Calu3 (cell line): ENCODE measurements around the gene PCGF3. TPM values are rescaled to one million over a fixed set of nuclear protein-coding genes. Genes with fewer than 3 reads are reported as not detected.

Experiments used
- BruUV-seq: library from RNA; stranded (reverse); fragments of 400-500 nt; replicated peaks from 2 replicates; lab custom pipeline; 2021; lab: Mats Ljungman, UMichigan
- CTCF ChIA-PET: fragments of 300-600 bp; sonication (Branson Sonifier 250); formaldehyde crosslinking; loops from one replicate; lab custom pipeline; 2022; ENCODE audit warnings: antibody characterized with exemption; lab: Charles Lee
- DNase-seq: peaks from one replicate; pipeline ENCODE4 v3.0.0; 2022
- H3K27ac Mint-ChIP-seq: one replicate; pipeline ENCODE4 v1.8.0; 2022; ENCODE audit warnings: mixed read lengths; ENCODE audit not compliant: unreplicated experiment
- H3K27me3 Mint-ChIP-seq: one replicate; pipeline ENCODE4 v1.8.0; 2022; ENCODE audit warnings: mixed read lengths; ENCODE audit not compliant: unreplicated experiment
- H3K36me3 Mint-ChIP-seq: one replicate; pipeline ENCODE4 v1.8.0; 2022; ENCODE audit warnings: mild to moderate bottlenecking, moderate library complexity, mixed read lengths; ENCODE audit not compliant: insufficient read depth, unreplicated experiment
- H3K4me1 Mint-ChIP-seq: one replicate; pipeline ENCODE4 v1.8.0; 2022; ENCODE audit warnings: mild to moderate bottlenecking, low read depth, mixed read lengths; ENCODE audit not compliant: unreplicated experiment
- H3K4me3 Mint-ChIP-seq: one replicate; pipeline ENCODE4 v1.8.0; 2022; ENCODE audit warnings: mild to moderate bottlenecking, low read depth, moderate library complexity, mixed read lengths; ENCODE audit not compliant: unreplicated experiment
- H3K9me3 Mint-ChIP-seq: one replicate; pipeline ENCODE4 v1.8.0; 2022; ENCODE audit warnings: low read depth, mixed read lengths; ENCODE audit not compliant: unreplicated experiment
- intact Hi-C: fragments of 100-400 bp; cut with micrococcal nuclease; formaldehyde crosslinking; loops from one replicate; pipeline ENCODE4 v1.10.0; 2022; ENCODE audit not compliant: unreplicated experiment
- total RNA-seq: library from RNA; stranded (reverse); gene quantifications from 2 replicates; pipeline ENCODE4 v1.2.3, GENCODE V29; 2022
- TF ChIP-seq, protein P1 (sequence below): fragments of 200-600 bp; IDR thresholded peaks from one replicate; pipeline ENCODE4 v1.8.0; 2022; ENCODE audit warnings: antibody characterized with exemption; ENCODE audit not compliant: unreplicated experiment

PCGF3 gene
- total RNA-seq, 1 experiment from 2014 or later, result 30.0 TPM

DNA sequence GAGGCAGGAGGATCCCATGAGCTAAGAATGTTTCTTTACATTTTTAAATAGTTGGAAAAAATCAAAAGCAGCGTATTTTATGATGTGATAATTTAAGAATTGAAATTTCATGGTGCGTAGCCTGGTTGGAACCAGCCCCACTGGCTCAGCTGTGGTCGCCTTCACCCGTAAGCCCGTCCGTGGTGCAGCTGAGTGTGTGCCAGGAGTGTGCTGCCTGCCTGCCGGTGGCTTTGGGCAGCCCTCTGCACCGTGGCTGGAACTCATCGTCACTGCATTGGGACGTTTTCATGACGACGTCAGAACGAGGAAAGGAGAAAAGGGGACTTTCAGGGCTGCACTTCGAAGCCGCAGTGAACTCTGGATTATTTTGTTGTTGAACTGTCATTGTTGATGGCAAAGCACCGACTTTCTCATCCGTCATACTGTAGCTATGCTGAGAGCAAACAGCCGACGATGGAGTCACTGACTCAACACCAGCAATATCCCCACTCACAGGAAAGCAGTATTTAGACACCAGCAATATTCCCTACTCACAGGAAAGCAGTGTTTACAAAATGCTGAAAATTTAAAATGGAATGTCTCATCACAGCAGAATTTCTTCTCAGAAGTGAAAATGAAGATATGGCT is 35.1 kb downstream of the PCGF3 start:
- BruUV-seq, result no TSS peak
- CTCF ChIA-PET, result no interaction called here
- DNase-seq, result no peak
- no peak overlapping the region for H3K27ac Mint-ChIP-seq
- no peaks in the 10 kb centered on the region for H3K4me1 Mint-ChIP-seq
- H3K27me3 Mint-ChIP-seq, result no peaks in the 10 kb centered on the region
- peaks cover 24% of the 10 kb centered on the region for H3K36me3 Mint-ChIP-seq
- no peak overlapping the region for H3K4me3 Mint-ChIP-seq
- no peaks in the 10 kb centered on the region for H3K9me3 Mint-ChIP-seq
- TF ChIP-seq, protein P1, sequence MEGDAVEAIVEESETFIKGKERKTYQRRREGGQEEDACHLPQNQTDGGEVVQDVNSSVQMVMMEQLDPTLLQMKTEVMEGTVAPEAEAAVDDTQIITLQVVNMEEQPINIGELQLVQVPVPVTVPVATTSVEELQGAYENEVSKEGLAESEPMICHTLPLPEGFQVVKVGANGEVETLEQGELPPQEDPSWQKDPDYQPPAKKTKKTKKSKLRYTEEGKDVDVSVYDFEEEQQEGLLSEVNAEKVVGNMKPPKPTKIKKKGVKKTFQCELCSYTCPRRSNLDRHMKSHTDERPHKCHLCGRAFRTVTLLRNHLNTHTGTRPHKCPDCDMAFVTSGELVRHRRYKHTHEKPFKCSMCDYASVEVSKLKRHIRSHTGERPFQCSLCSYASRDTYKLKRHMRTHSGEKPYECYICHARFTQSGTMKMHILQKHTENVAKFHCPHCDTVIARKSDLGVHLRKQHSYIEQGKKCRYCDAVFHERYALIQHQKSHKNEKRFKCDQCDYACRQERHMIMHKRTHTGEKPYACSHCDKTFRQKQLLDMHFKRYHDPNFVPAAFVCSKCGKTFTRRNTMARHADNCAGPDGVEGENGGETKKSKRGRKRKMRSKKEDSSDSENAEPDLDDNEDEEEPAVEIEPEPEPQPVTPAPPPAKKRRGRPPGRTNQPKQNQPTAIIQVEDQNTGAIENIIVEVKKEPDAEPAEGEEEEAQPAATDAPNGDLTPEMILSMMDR, result no peak
- intact Hi-C loops, result no loop called here

DNA sequence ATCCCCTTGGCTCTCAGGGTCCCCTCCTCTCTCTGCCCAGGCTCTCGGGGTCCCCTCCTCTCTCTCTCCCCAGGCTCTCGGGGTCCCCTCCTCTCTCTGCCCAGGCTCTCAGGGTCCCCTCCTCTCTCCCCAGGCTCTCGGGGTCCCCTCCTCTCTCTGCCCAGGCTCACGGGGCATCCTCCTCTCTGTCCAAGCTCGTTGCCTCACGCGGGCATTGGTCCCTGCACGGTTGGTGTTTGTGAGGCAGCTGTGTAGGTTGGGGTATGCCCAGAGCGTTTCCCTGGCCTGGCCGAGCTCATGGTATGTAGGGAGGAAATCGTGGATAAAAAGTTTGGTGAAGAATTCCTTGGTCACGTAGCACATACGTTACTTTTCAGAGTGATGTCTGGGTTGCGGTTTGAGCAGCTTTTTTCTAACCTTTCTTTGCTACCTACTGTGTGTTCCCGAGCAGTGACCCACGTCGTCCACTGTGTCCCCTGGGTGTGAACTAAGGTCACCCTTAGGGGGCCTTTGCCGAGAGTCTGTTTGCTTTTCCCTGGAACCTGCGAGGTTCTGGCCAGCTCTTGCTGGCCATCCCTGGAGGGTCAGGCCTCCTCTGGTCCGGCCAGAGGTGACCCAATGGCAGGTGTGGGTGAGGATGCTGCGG is 36.6 kb downstream of the PCGF3 start:
- no peaks in the 10 kb centered on the region for H3K27me3 Mint-ChIP-seq
- H3K4me1 Mint-ChIP-seq, result no peaks in the 10 kb centered on the region
- H3K4me3 Mint-ChIP-seq, result no peak overlapping the region
- no peaks in the 10 kb centered on the region for H3K9me3 Mint-ChIP-seq
- no peak overlapping the region for H3K27ac Mint-ChIP-seq
- TF ChIP-seq, protein P1, result no peak
- no peak for DNase-seq
- H3K36me3 Mint-ChIP-seq, result peaks cover 24% of the 10 kb centered on the region
- BruUV-seq, result no TSS peak
- CTCF ChIA-PET, result interaction anchor here (1.0 kb wide), 1 partner anchor 245 kb away, joined by 6 read pairs; the partner anchor contains the start of gene IDUA
- intact Hi-C loops, result no loop called here

DNA sequence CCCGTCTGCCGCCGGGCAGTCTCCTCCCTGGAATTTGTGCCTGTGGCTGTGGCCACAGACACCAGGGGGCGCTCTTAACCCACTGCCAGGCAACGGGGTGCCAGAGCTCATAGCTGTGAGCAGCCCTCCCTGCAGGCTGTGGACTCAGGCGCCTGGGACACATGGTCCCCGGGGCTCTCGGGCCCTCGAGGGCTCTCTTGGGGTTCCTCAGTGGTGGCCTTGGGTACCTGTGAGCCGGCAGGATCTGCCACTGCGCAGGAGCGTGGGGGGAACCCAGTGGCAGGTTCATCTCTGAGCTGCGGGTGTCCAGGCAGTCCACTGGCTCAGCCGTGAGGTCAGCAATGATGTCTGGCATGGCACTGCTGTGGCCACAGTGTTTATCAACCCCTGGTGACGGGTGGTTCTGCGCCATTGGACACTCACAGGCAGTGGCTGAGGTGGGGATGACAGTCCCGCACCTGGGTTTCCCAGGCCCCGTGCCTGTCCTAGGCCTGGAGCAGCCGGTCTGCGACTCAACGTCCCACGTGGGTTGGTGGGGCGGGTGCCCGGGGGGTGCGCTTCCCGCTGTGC is 37.2 kb downstream of the PCGF3 start:
- DNase-seq, result peak; percentile 72
- no TSS peak for BruUV-seq
- no peak overlapping the region for H3K27ac Mint-ChIP-seq

DNA sequence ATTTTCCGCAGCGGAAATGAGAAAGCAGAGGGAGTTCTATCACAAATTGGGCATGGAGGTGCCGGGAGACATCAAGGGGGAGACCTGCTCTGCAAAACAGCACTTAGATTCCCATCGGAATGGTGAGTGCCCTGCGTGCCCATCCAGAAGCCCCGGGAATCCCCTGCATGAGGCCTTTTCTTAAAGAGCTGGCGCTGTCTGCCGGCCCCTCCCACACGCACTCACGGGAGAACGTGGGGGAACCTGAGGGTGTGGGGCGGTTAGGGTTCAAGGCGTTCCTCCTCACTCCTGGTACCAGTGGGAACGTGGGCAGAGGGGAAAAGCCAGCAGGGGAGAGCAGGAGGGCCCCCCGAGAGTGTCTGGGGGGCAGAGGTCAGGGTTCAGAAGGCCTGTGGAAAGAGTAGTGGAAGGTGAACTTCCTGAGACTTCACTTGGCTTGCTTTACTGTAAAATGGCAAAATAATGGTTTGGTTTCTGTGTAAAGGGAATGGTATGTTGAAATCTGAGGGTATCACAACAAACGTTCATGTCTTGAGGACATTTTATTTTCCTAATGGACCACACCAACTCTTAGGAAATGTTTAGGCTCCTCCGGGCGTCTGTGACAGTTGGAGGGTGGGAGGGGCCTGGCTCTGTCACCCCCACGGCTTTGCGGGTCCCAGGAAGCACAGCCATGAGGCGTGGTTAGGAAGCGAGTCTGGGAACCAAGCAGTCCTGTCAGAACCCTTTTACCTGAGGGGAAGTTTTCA is 38.0 kb downstream of the PCGF3 start:
- Mint-ChIP-seq H3K36me3 (peaks cover 28% of the 10 kb centered on the region), H3K4me3 (no peak overlapping the region), H3K9me3 (no peaks in the 10 kb centered on the region), H3K4me1 (no peaks in the 10 kb centered on the region), H3K27me3 (no peaks in the 10 kb centered on the region), H3K27ac (peak overlapping the region; percentile 17)
- BruUV-seq, result no TSS peak
- no peak for DNase-seq
- CTCF ChIA-PET, result no interaction called here
- TF ChIP-seq, protein P1, result no peak
- intact Hi-C loops, result no loop called here

More for the DNA sequence above, 37.2 kb downstream of the PCGF3 start:
- Mint-ChIP-seq H3K9me3 (no peaks in the 10 kb centered on the region), H3K27me3 (no peaks in the 10 kb centered on the region), H3K4me3 (no peak overlapping the region), H3K4me1 (no peaks in the 10 kb centered on the region), H3K36me3 (peaks cover 23% of the 10 kb centered on the region)
- intact Hi-C loops, result no loop called here
- CTCF ChIA-PET, result interaction anchor here (1.0 kb wide), 1 partner anchor 244 kb away, joined by 6 read pairs; the partner anchor contains the start of gene IDUA
- TF ChIP-seq, protein P1, result peak; percentile 66
